NCI-H187 (cell line): ENCODE measurements around the gene PRKG1.
"Not testable (repeated sequence)": the region's sequence is repeated elsewhere in the genome, so short reads cannot be mapped to it uniquely, and the experiment has no call there.

Experiments
- DNase-seq, 2 experiments: peaks; one replicate each; lab custom pipeline; 2025; lab: John Stamatoyannopoulos, UW

PRKG1 gene

GRCh38 chr10:52019077-52019555 lies 944.8 kb downstream of the PRKG1 start:
- no peak for DNase-seq

- no peak for DNase-seq
Observed at GRCh38 chr10:52019656-52020055, 945.4 kb downstream of the PRKG1 start.

- DNase-seq = no peak
Observed at GRCh38 chr10:52020173-52020572, 945.9 kb downstream of the PRKG1 start.

GRCh38 chr10:52020702-52021101 lies 946.4 kb downstream of the PRKG1 start:
- no peak for DNase-seq

- no peak for DNase-seq
Observed at GRCh38 chr10:52027055-52027705, 952.9 kb downstream of the PRKG1 start.

GRCh38 chr10:52028523-52028858 lies 954.2 kb downstream of the PRKG1 start:
- no peak for DNase-seq

GRCh38 chr10:52029628-52030027 lies 955.3 kb downstream of the PRKG1 start:
- no peak for DNase-seq

- no peak for DNase-seq
Observed at GRCh38 chr10:52030051-52030790, 955.9 kb downstream of the PRKG1 start.

GRCh38 chr10:52030975-52031374 lies 956.7 kb downstream of the PRKG1 start:
- no peak for DNase-seq

GRCh38 chr10:52031771-52032170 lies 957.5 kb downstream of the PRKG1 start:
- no peak for DNase-seq

- DNase-seq = no peak
Observed at GRCh38 chr10:52032681-52033629, 958.7 kb downstream of the PRKG1 start.

GRCh38 chr10:52039002-52039793 lies 964.9 kb downstream of the PRKG1 start:
- DNase-seq = not testable (repeated sequence)

GRCh38 chr10:52040486-52040885 lies 966.2 kb downstream of the PRKG1 start:
- DNase-seq = no peak

GRCh38 chr10:52043811-52044210 lies 969.5 kb downstream of the PRKG1 start:
- DNase-seq = no peak

- no peak for DNase-seq
Observed at GRCh38 chr10:52048051-52048450, 973.8 kb downstream of the PRKG1 start.

- DNase-seq = no peak
Observed at GRCh38 chr10:52050429-52051047, 976.3 kb downstream of the PRKG1 start.

GRCh38 chr10:52053497-52053896 lies 979.2 kb downstream of the PRKG1 start:
- DNase-seq = no peak

GRCh38 chr10:52056291-52056690 lies 982.0 kb downstream of the PRKG1 start:
- DNase-seq = no peak

- DNase-seq = no peak
Observed at GRCh38 chr10:52059089-52059488, 984.8 kb downstream of the PRKG1 start.

GRCh38 chr10:52063159-52063558 lies 988.9 kb downstream of the PRKG1 start:
- DNase-seq = no peak
